Stimulated activated CD4-positive, alpha-beta T cell treated with anti-CD3 and anti-CD28 coated beads, TNF-alpha, amount 100 ng/mL, for 4 hours (primary cell): ENCODE data around the gene IL1A.

Experiments used
- DNase-seq, 3 experiments: peaks; one replicate each; pipeline ENCODE4 v3.0.0-alpha.2; 2020; ENCODE audit warnings: low read depth in 3 of 3

The IL1A gene

DNA sequence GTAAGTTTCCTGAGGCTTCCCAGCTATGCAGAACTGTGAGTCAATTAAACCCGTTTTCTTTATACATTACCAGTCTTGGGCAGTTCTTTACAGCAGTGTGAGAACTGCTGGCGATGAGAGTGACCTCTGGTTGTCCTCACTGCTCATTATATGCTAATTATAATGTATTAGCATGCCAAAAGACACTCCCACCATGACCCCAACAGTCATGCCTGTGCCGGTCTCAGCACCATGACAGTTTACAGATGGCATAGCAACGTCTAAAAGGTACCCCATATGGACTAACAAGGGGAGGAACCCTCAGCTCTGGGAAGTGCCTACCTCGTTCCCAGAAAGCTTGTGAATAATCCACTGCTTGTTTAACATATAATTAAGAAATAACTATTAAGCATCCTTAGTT is 8.1 kb upstream of the IL1A start:
- no peak for DNase-seq

DNA sequence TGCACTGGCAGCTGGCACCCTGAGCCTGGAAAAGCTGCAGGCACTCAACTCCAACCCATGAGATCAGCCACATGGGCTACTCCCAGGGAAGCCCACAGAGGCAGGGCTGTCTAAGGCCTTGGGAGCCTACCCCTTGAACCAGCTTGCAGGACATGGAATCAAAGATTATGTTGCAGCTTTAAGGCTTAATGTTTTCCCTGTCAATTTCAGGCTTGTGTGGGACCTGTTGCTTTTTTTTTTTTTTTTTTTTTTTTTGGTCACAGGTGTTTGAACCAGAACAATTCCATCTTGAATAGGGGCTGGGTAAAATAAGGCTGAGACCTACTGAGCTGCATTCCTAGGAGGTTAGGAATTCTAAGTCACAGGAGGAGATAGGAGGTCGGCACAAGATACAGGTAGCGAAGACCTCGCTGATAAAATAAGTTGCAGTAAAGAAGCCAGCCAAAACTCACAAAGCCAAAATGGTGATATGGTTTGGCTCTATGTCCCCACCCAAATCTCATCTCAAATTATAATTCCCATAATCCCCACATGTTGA is 7.5 kb upstream of the IL1A start:
- no peak for DNase-seq

DNA sequence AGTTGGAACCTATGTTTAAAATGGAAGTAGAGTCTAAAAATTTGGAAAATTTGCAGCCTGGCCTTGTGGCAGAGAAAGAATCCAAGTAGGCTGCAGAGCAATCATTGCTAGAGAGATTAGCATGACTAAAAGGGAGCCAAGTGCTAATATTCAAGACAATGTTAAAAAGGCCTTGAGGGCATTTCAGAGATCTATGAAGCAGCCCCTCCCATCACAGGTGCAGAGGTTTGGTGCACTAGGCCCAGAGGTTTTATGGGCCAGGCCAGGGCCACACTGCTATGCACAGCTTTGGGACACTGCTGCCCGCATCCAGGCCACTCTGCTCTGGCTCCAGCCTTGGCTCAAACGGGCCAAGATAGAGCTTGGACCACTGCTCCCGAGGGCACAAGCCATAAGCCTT is 6.7 kb upstream of the IL1A start:
- DNase-seq, result no peak

DNA sequence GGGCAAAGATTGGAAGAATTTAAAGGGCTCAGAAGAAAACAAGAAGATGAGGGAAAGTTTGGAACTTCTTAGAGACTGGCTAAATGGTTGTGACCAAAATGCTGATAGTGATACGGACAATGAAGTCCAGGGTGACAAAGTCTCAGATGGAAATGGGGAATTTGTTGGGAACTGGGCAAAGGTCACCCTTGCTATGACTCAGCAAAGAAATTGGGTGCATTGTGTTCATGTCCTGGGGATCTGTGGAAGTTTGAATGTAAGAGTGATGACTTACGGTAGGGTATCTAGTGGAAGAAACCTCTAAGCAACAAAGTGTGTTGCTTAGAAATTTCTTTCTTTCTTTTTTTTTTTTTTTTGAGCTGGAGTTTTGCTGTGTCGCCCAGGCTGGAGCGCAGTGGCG is 6.0 kb upstream of the IL1A start:
- no peak for DNase-seq

DNA sequence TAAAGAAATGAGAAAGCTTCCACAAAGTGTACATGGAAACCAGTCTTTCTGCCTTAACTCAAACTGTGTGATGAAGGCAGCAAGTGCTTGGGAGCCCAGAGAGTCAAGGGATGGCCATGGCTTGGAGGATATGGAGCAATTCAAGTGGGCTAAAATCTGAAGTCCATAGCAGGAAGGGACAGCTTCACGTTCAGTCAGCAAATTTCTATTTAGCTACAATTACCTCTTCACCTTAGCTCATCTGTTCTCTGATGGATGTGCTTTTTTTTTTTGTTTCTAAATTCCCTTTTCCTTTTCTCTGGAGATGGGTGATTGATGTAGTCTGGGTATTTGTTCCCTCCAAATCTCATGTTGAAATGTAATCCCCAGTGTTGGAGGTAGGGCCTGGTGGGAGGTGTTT is 4.9 kb upstream of the IL1A start:
- DNase-seq, result no peak

DNA sequence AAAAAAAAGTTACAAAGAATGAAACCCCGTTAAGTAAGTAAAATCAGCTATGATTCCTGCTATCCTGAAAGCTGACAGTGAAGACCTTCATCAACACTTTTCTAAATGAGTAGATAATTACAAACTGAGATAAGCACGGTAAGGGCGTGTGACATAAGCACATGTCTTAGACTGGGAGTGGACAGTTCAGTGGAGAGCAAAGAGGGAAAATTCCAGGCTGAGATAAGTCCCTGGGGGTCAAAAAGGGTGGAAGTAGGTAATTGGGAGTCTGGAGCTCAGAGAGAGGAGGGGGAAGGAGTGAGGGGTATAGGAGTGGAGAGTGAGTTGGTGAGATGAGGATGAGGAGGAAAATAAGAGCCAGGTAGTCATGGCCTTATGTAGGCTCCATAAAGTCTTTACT is 4.4 kb upstream of the IL1A start:
- no peak for DNase-seq

DNA sequence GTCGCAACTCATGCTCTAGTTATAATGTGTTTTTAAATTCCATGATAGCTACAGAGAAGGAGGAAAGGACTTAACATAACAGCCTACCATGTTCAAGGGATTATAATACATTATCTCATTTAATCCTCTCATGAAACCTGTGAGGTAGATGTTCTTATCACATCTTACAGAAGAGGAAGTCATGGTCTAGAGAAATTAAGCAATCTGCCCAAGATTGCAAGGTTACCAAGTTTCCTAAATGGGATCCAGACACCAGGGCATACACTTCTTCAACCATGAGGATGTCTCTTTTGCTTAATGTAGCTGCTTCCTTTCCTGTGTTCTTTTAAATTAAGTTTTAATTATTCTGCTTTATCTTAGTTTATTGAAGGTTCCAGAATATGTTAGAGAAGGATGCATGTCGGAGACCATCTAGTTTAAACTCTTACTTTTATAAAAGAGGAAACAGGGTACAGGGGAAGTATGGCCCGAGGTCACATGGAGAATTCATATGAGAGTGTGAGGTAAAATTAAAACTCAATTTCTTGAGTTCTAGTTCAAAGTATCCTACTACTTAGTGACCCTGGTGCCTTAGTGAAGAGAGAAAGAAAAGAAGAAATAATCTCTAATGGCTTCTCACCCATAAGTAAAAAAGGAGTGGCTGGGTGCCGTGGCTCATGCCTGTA is 3.6 kb upstream of the IL1A start:
- no peak for DNase-seq

DNA sequence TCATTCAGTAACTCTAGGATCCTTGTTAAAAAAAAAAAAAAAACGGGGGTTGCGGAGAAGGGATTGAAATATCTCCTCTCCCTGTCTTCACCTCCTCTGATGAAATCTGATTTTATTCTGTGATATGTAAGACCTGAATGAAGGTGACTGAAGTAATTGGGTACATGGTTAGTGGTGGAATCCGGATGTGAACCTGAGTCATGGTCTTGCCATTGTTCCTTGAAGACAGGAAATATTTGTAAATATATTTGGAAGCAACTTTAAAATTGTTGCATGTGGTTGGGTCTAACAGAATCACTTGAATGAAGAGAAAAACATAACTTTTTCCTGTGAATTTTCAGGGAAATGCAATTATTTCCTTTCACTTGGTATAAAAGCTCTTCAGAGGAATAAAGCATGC is 3.0 kb upstream of the IL1A start:
- DNase-seq, result no peak

DNA sequence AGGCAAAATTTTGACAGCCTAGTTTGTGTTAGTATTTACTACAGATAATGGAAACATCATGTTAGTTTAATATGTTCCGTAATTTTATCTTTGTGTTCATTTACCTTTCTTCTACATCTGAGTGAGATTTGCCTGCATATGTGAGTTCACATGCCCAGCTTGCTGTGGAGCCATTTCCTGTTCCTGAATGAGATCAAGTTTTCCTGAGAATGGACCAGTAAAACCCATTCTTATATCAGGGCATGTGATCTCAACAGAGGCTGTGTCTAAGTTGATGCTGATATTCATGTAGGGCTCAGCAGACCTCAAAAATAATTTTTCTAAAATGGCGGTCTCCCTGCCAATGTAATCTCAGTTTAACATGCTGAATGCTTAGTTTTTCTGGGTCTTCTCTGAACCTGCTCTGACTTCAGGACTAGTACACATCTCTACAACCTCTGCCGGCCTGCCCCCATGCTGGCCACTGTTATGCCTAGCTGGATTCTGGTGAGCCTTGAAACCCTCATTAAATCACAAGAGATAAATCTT is 1.0 kb downstream of the IL1A start:
- DNase-seq, result no peak

DNA sequence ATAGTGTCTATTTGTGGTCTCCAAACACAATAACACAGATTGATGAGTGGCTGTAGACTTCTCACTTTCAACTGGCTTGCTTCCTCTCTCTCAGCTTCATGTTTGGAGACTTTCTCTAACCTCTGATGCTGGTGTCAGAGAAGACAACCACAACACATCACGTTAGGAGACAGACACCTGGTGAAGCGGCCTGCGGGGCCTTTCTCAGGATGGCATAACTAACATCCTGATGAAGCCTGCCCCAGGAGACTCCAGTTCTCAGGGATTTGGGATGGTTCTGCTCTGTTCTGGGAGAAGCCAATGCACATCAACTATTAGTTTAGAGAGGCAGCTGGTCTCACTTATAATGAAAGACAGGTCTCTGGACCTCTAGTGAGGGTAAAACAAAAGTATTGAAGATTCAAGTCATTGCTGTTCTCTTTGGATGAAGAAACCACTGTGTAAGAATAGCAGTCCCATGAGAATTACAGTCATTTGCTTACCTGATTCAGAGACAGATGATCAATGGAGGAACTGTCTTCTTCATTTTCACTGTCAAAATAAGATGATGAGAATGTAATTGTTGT is 2.0 kb downstream of the IL1A start:
- no peak for DNase-seq

DNA sequence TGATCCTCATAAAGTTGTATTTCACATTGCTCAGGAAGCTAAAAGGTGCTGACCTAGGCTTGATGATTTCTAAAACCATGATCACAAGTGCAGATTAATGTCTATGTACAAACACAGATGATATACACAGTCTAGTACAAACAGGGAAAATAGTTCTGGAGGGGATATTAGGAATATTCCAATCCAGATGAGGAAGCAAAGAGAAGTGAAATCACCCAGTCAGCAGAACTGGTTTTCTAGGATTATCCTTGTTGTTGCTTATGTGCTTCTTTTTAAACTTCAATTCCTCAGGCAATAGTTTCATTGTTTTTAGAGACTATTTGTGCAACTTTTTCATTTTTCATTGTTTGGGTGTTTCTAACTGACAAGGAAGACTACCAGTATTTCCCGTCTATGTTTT is 4.7 kb downstream of the IL1A start:
- no peak for DNase-seq

DNA sequence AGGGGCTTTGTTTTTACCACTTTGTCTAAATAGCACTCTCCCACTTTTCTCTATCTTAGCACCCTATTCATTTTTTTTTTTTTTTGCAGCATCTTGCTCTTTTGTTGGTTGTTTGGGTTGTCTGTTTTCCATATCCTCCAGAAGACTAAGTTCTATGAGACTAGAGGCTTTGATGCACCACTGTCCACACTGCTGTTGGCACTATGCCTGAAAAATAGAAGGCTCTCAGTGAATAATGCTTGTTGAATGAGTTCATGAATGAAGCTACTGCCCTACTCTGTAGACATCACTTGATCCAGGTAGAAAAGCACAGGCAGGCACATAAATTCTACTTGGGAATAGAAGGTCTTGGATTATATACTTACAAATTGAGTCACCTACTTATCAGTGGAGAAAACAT is 7.3 kb downstream of the IL1A start:
- no peak for DNase-seq

DNA sequence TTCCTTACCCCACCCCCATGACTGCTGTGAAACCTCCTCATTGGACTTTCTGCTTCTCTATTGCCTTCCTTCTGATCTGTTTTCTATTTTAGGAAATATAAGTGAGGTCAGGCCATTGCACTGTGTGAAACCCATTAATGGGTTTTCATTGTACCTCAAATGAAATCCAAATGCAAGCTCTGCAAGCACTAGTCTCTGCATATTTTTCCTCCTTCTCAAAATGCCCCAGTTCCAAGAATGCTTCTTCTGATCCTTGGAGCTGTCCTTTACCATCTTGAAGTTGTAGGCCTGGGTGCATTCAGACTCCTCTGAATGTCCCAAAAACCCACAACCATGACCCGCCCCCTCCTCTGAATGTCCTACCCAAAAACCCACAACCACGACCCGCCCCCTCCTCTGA is 8.2 kb downstream of the IL1A start:
- no peak for DNase-seq

DNA sequence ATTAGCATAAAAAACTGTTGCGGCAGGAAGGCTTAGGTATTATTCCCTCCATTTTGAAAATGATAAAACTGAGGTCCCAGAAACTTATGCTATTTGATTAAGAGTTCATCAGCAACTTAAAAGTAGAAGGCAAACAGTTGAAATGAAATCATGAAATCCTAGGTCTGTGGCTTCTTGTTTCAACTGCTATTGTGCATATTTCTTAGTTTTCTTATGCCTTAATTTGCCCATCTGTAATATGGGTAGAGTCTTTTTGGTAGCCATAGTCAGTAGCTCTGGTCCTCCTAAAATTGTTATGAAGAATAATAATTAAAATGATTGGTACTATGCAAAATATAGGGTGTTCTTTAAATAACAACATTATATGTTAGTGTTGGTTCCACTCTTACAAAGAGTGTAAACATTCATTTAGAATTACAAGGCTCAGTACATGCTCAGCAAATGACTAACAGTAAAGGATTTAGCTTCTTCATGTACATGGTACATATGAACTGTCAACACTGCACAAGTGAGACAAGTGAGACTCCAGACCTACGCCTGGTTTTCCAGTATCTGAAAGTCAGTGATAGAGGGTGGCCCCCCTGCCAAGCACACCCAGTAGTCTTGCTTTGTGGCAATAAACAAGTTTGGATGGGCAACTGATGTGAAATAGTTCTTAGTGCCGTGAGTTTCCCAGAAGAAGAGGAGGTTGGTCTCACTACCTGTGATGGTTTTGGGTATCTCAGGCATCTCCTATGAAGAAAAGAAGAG is 9.6 kb downstream of the IL1A start:
- DNase-seq, result no peak

DNA sequence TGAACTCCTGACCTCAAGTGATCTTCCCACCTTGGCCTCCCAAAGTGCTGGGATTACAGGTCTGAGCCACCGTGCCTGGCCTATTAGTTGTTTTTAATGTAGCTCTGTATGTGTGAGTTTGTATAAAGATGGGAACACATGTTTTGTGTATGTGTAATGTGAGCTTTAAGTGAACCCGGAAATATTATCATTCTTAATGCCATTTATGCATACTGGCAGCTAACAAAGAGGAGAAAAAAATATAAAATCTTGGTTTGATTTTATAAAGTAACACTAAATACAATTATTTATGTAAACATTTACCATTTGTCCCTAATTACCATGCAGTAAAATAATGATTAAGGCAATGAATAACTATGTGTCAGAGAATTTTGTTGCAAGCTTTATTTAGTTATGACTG is 10.7 kb downstream of the IL1A start:
- no peak for DNase-seq

DNA sequence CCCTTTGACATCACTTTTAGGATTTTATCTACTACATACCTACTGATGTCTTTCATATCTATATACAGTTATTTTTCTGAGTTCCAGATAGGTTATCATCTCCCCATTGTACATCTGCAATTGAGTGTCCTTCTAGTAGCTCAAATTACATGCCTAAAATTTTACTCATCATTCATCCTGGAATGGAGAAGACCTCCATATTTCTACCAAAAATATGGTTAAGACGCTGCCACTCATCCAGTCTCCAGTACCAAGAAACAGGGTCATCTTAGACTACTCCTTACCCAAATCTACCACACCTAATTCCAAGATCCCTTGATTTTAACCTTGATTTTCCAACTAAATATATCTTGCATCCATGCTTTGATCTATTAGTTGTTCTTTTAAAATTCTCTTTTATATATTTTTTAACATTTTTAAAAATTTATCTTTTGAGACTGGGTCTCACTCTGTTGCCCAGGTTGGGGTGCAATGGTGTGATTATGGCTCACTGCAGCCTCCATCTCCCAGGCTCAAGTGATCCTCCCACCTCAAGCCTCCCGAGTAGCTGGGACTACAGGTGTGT is 11.3 kb downstream of the IL1A start:
- DNase-seq, result no peak

DNA sequence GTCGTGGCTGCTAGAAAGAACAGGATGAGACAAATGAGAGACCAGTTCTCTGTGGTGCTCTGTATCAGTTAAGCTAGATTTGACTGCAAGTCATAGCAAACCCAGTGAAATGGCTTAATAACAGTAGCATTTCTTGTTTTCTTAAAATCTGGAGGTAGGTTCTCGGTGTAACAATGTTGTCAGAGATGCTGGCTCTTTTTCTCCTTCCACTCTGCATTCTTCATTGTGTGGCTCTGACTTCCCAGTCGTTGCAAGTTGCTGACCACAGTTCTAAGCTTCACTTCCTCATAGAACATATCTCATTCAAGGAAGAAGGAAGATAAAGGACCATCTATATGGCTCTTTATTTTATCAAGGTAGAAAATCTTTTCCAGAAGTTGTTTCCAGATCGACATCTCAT is 12.0 kb downstream of the IL1A start:
- DNase-seq, result no peak

DNA sequence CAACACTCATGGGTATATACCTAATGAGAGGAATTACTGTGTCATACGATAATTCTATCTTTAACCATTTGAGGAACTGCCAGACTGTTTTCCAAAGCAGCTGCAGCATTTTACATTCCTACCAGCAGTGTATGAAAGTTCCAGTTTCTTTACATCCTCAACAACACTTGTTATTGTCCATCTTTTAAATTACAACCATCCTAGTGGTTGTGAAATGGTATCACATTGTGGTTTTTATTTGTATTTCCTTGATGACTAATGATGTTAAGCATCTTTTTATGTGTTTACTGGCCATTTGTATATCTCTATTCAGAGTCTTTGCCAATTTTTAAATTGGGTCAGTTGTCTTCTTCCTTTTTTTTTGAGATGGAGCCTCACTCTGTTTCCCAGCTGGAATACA is 15.9 kb downstream of the IL1A start:
- no peak for DNase-seq

DNA sequence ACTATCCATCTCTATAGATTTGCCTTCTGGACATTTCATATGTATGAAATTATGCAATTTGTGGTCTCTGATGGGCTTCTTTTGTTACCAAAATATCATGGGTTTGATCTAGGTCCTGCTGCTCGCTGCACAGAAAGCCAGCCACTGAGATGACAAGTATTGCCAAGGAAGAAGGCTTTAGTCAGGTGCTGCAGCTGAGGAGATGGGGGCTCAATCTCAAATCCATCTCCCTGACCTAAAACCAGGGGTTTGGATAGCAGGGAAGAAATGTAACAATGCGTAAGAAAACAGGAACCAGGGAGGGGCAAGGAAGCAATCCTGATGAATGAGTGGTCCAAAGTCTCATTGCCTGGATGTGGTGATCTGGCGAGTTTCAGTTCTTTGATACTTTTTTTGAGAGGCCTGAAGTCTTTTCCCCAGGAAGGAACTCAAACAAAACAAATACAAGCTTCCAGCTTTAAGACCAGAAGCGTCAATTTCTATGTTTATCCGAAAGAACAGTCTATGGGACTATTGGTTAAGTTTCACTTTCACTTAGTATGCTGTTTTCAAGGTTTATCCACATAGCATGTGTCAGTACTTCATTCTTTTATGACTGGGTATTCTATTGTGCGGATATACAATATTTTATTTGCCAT is 16.5 kb downstream of the IL1A start:
- DNase-seq, result no peak

DNA sequence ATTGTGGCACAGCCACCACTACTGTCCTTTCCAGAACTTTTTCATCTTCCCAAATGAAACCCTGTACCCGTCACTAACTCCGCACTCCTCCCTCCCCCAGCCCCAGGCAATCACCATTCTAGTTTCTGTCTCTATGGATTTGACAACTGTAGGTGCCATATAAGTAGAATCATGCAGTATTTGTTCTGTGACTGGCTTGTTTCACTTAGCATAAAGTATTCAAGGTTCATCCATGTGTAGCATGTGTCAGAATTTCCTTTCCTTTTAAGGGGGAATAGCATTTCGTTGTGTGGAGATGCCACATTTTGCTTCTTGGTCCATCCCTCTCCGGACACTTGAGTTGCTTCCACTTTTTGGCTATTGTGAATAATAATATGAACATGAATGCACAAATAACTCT is 19.0 kb downstream of the IL1A start:
- no peak for DNase-seq

DNA sequence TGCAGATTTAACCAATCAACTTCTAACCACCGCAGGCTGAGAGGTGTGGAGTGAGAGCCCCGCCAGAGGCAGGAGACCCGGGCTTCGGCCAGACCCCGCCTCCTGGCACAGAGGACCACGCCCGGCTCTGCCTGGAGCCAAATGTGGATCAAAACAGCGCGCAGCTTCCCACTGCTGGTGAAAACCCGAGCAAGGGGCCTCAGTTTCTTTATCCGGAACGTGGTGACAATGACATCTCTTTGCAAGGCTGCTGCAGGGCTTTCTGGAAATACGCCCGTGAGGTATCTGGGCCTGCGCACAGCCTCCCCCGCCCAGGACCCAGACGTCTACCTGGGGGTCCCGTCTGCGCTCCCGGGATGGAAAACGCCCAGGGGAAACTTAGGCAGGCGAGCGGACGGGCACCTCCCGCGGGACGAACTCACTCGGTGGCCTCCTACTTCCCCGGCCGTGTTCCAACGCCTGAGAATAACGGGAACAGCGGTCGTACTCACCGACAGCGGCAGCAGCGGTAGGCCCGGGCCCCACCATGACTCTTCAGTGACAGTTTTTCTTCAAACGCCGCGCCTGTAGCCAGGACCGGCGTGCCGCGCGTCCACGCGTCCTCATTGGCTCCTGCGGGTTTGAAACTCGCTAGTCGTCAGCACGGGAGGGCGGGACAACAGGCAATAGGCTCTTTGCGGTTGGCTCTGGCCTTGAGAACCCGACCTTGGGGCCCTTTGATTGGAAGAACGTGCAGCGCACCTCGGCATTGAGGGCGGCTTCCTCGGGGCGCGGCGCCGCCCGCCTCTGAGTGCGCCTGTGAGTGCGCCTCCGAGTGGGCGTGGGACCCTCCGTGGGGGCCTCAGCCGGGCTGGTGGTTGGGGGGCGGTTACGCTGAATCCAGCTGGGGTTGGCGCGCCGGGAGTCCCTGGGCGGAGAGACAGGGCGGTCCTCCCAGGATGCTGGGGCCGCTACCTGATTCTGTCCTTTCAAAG is 19.9 kb downstream of the IL1A start, which contains the start of gene CKAP2L:
Gene CKAP2L (minus strand): TSS at position 539 of the 974 bp plus-strand sequence. CDS start 11 bp downstream, at position 528.
- peak; percentile 80 to 92 (median 89) for DNase-seq
